ENCODE measurements around the gene LYG1.

The LYG1 gene

GRCh38 chr2:99261242-99261641 is 39.8 kb downstream of the LYG1 start:
- no peak for DNase-seq

DNA sequence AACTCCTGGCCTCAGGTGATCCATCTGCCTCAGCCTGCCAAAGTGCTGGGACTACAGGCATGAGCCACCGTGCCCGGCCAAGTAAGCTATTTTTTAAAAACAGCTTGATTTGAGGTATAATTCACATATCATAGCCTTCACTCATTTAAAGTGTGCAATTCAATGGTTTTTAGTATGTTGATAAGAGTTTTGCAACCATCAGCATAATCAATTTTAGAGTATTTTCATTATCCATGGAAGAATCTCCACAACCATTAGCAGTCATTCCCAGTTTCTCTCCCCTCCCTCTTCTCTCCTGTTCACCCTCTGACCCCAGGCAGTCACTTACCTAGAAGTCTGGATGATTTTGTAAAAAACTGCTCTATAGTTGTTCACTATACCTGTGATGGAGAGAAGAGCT is 40.8 kb downstream of the LYG1 start:
- no peak for DNase-seq

- no peak for DNase-seq
Observed at GRCh38 chr2:99259465-99259864, 41.5 kb downstream of the LYG1 start.

GRCh38 chr2:99256677-99257076 is 44.3 kb downstream of the LYG1 start:
- no peak for DNase-seq

DNA sequence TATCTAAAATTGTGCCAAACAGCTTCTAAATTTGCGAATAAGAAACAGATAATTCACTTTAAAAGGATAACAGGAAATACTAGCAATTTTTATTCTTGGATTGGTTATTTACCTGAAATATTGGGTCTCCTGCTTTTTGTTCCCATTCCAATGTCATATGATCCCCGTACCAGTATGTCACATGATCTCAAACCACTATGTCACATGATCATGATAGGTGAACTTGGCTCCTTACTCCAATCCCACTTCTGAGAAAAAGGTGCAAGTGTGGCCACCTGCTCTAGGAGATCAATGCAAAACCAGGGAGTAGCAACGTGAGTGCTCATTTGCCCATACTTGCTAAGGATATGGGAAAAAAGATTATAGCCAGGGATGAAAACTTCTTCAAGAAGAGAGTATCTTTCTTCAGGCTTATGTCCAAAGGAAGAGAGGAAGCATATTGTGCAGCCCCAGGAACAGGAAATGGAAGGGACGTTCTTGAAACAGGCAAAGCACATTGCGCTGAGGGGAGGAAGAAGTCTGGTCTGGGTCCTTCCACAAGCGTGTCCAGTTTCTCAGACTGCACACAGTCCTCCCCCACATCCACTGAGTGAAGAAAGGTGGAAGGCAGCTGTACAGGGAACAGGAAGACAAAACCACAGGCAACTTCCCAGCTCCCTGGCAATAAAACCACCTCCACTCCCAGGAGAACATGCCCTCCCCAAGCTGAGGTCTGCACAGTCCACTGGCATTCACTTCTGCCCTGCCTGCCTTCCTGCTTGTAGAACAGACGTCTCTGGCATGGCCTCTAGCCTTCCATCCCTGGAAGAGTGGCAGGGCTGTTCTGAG is 45.3 kb downstream of the LYG1 start, which contains the start of gene LYG2:
Gene LYG2, minus strand, starts transcription at position 176 of the 828 bp plus-strand sequence. CDS start 1,406 bp downstream, outside the sequence.
- no peak for DNase-seq

DNA sequence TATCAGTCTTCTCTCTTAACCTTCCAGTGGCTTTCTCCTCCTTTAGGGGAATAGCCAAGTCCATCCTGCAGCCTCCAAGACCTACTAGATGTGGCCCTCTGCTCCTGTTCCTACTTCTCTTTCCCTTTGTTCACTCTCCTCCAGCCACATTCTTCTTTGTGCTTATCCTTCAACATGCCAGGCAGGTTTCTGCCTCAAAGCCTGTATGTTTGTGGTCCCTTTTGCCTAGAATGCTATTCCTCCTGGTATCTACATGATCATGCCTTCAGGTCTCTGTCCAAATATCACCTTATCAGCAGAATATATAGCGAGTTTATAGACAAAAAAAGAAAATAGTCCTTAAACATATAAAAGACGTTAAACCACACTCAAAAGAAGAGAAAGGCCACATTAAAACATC is 51.0 kb downstream of the LYG1 start:
- DNase-seq: no peak

DNA sequence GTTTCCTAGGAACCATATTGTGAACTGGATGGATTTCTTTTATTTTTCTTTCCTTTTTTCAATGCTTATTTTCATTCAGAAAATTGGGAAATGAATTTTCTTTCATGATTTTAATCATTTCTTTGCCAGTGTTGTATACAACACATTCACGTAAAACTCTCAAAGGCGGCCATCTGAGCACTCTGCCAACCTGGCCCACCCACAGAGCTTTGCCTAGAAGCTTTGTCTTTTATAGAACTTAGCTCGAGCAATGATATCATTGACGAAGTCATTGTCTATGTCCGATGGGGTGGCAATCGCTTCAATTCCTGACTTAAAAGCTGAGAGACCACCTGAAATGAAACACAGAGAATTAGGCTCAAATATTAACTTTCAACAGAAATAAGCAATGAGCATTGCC is 58.8 kb downstream of the LYG1 start:
- DNase-seq: no peak

- no peak for DNase-seq
Observed at GRCh38 chr2:99240431-99240830, 60.6 kb downstream of the LYG1 start.

DNA sequence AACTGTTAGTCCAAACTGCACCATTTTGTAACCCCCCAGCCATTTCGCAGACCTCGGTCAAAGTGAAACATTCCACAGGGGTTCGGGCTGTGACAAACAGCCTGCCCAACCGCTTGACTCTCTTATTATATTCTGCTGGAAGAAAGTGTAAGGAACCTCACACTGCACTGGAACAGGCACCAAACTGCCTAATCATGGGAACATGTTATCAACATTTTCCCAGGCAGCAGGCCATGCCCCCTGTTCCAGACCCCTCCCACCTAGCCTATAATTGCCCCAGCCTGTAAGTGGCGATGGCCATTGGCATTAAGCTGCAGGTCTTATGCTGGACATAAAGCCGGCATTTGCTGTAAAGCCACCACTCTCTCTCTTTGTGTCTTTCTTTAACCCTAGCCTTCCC is 62.4 kb downstream of the LYG1 start:
- DNase-seq: no peak

Measured in NCI-H1694 (cell line).